SK-N-MC (cell line): ENCODE data around the gene MEIS3.

Experiments used
- DNase-seq: peaks from one replicate; pipeline ENCODE4 v3.0.0-alpha.2; 2011; ENCODE audit warnings: low read depth, low spot score
- H3K27ac ChIP-seq: fragments of 200-600 bp; sonication (generic); 2 replicates; pipeline ENCODE4 v1.5.1; 2016; ENCODE audit warnings: mixed run types
- H3K36me3 ChIP-seq: fragments of 200-600 bp; sonication (generic); 2 replicates; pipeline ENCODE4 v1.6.1; 2017; ENCODE audit warnings: antibody characterized with exemption, low read length, mixed read lengths; ENCODE audit not compliant: insufficient read depth
- H3K4me3 ChIP-seq: fragments of 200-600 bp; sonication (generic); 2 replicates; pipeline ENCODE4 v1.5.1; 2016
- H3K9ac ChIP-seq: fragments of 200-600 bp; sonication (generic); 2 replicates; pipeline ENCODE4 v1.8.0; 2017; ENCODE audit warnings: mixed run types, mixed read lengths; ENCODE audit not compliant: insufficient read length
- H3K9me3 ChIP-seq: fragments of 200-600 bp; sonication (generic); 2 replicates; pipeline ENCODE4 v1.6.1; 2017; ENCODE audit warnings: low read depth, mild to moderate bottlenecking, antibody characterized with exemption, low read length, moderate library complexity, mixed read lengths
- EZH2 ChIP-seq: fragments of 200-600 bp; sonication (generic); IDR thresholded peaks from one replicate; pipeline ENCODE4 v1.6.1; 2017; ENCODE audit warnings: antibody characterized with exemption
- FOXP2 ChIP-seq: optimal IDR thresholded peaks from 2 replicates; pipeline ENCODE3; 2011; ENCODE audit warnings: mild to moderate bottlenecking, moderate library complexity; ENCODE audit not compliant: insufficient read depth; ENCODE audit errors: extremely low read length, control extremely low read depth
- POLR2AphosphoS5 ChIP-seq: IDR thresholded peaks from 2 replicates; pipeline ENCODE4 v1.6.1; 2012; ENCODE audit warnings: mild to moderate bottlenecking, low read depth, low read length, borderline replicate concordance

Gene MEIS3

DNA sequence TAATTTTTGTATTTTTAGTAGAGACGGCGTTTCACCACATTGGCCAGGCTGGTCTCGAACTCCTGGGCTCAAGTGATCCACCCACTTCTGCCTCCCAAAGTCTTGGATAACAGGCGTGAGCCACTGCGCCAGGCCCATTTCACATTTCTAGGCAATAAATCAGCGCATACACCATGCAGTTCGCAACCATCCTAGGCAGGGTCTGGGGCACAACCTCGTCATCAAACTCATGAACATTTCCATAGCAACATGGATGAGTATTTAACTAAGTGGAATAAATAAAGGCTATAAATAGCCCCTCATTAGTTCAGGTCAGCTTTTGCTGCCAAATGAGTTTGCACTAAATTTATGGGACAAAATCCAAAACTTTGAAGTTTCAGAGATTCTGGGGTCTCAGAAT lies 8.2 kb downstream of the MEIS3 start:
- Histone ChIP-seq H3K36me3 (no peaks in the 10 kb centered on the region), H3K4me3 (no peak overlapping the region), H3K9ac (no peak overlapping the region), H3K27ac (no peak overlapping the region), H3K9me3 (no peaks in the 10 kb centered on the region)
- TF ChIP-seq EZH2 (no peak), FOXP2 (no peak), POLR2AphosphoS5 (no peak)
- no peak for DNase-seq

DNA sequence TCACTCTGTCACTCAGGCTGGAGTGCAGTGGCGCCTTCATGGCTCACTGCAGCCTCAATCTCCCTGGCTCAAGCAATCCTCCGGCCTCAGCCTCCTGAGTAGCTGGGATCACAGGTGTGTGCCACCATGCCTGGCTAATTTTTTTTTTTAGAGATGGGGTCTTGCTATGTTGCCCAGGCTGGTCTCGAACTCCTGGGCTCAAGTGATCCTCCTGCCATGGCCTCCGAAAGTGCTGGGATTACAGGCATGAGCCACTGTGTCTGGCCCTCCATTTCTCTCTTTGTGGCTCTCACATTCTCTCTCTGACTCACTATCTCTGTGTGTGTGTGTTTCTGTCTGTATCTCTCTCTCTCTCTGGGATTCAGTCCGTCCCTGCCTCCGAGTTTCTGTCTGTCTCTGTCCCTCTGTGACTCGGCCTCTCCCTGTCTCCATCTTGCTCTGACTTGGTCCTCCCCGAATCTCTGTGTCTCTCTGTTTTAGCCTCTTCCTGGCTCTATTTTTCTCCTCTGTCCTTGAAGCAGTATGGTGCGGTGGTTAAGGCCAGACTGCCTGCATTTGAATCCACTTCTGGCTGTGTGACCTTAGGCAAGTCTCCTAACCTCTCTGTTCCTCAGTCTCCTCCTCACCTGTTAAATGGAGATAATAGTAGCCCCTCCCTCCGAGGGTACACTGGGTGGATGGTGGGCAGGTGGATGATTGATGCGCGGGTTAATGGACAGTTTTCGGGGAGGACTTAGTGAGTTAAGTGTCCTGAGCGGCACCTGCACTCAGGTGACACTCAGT lies 11.0 kb downstream of the MEIS3 start:
- Histone ChIP-seq H3K9ac (no peak overlapping the region), H3K36me3 (no peaks in the 10 kb centered on the region), H3K27ac (no peak overlapping the region), H3K4me3 (no peak overlapping the region), H3K9me3 (no peaks in the 10 kb centered on the region)
- no peak for TF ChIP-seq EZH2
- TF ChIP-seq POLR2AphosphoS5: no peak
- TF ChIP-seq FOXP2: no peak
- DNase-seq: no peak

DNA sequence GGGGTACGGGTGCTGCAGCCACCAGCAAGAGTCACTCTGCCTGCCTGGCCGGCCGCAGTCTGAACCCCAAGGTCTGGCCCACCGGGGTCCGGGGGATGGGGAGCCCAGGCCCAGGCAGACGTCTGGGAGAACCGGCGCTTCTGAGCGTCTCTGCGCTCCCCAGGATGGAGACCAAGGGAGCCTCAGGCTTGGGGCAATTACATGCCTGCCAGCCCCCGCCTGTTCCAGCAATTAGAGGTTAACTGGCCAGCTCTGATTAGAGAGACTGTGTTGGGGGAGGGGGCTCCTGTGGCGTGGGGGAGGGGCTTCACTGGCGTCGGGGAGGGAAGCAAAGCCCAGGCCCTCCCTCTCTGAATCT lies 11.9 kb downstream of the MEIS3 start:
- H3K36me3 ChIP-seq: no peaks in the 10 kb centered on the region
- DNase-seq: no peak
- no peak overlapping the region for H3K4me3 ChIP-seq

DNA sequence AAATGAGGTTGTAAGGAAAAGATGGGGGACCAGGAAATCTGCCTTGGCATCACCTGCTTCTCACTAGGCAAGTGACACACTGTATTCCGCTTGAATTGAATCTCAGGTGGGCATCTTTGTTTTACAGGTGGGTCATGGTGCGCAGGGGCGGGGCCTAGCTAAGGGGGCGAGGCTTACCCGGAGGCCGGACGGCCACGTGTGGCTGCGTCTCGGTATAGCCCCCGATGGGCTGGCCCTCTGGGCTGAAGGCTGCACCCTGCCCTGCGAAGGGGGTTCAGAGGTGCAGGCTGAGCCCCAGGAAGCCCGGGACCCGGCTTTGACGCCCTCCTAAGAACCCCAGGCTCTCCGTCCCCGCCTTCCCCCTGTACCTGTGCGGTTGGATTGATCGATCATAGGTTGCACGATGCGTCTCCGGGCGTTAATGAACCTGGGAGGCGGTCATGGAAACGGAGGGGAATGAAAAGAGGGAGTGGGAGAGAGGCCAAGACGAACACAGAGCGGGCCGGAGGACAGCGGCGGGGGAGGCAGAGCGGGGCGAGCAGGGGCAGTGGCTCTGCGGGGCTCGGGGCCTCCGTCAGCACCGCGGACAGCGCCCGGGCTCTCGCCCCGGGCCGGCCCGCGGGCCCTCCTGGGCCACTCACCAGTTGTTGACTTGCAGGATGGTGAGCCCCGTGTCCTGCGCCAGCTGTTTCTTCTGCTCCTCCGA lies 12.5 kb downstream of the MEIS3 start:
- Histone ChIP-seq H3K27ac (no peak overlapping the region), H3K36me3 (no peaks in the 10 kb centered on the region), H3K9me3 (no peaks in the 10 kb centered on the region), H3K4me3 (no peak overlapping the region), H3K9ac (no peak overlapping the region)
- TF ChIP-seq POLR2AphosphoS5: no peak
- no peak for TF ChIP-seq EZH2
- no peak for TF ChIP-seq FOXP2
- DNase-seq: no peak

More for the DNA sequence above, 11.9 kb downstream of the MEIS3 start:
- H3K9me3 ChIP-seq: no peaks in the 10 kb centered on the region
- no peak overlapping the region for H3K9ac ChIP-seq
- no peak overlapping the region for H3K27ac ChIP-seq
- TF ChIP-seq EZH2: no peak
- TF ChIP-seq FOXP2: no peak
- no peak for TF ChIP-seq POLR2AphosphoS5

DNA sequence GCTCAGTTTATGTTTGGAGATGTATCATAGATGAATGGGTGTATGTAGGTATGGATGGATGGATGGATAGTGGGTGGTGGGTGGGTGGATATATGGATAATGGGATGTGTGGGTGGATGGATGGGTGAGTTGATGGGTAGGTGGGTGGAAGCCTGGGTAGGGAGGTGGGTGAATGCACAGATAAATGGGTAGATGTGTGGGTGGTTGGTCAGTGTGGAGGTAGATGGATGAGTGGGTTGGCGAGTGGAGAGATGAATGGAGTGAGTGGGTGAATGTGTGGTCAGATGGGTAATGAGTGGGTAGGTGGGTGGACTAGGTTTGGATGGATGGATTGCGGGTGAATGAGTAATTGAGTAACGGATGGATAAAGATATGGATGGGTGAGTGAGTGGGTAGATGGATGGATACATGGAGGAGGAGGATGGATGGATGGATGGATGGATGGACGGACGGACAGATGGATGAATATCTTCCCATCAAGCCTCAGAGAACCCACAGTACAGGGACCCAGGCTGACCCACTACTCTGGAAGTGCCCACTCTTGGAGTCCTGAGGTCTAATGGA lies 13.4 kb downstream of the MEIS3 start:
- TF ChIP-seq FOXP2: no peak
- TF ChIP-seq EZH2: no peak
- TF ChIP-seq POLR2AphosphoS5: no peak
- H3K4me3 ChIP-seq: no peak overlapping the region
- no peaks in the 10 kb centered on the region for H3K36me3 ChIP-seq
- DNase-seq: no peak
- no peak overlapping the region for H3K9ac ChIP-seq
- H3K27ac ChIP-seq: no peak overlapping the region
- H3K9me3 ChIP-seq: no peaks in the 10 kb centered on the region

DNA sequence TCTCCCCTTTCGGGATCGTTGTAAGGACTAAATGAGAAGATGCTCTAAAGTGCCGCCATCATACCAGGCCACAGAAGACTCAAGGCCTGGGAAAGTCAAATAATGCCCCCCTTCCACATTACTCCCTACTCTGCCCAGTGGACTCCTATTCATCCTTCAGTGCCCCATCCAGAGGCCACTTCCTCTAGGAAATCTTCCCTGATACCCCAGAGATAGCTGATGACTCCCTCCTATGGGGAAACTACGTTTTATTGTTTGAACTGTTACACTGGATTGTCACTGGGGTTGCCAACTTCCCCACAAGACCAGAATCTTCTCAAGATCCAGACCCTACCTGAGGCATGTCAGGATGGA lies 14.2 kb downstream of the MEIS3 start:
- Histone ChIP-seq H3K36me3 (no peaks in the 10 kb centered on the region), H3K27ac (no peak overlapping the region), H3K9me3 (no peaks in the 10 kb centered on the region), H3K4me3 (no peak overlapping the region), H3K9ac (no peak overlapping the region)
- no peak for DNase-seq
- TF ChIP-seq POLR2AphosphoS5 (no peak), EZH2 (no peak), FOXP2 (no peak)

DNA sequence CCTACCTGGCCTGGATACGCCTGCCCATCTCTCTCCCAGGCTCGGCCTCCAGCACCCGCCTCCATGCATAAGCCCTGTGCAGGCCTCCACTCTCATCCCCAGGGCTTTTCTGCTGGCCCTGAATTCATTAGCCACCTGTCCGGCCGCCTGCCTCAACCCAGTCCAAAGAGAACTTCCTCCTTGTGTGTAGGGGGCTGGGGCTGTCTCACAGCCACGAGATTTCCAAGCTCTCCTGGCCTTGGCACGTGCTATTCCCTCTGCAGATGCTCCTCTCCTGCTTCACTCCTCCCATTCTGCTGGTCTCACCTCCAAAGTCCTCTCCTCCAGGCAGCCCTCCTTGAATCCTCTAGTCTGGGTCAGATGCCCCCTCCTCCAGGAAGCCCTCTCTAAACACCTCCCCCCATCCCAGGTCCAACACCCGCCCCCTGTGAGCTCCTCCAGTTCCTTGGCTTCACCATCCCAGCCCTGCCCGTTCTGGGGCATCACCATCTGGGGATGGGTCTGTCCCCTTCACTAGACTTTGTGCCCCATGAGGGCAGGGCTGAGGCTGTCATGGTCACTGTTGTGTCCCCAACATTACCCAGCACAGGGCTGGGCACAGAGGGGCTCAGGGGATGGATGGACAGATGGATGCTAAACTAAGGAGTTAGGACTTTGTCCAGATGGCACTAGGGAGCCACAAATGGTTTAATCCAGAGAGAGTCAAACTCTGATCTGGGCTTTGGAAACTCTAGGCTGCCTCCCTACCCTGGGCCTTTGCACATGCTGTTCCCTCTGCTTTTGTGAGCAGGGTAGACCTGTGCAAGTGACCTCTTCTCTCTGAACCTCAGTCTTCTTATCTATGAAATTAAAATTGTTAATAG lies 14.8 kb downstream of the MEIS3 start:
- no peak for DNase-seq
- H3K9ac ChIP-seq: no peak overlapping the region
- TF ChIP-seq EZH2: no peak
- no peak for TF ChIP-seq POLR2AphosphoS5
- no peak overlapping the region for H3K4me3 ChIP-seq
- H3K36me3 ChIP-seq: no peaks in the 10 kb centered on the region
- no peaks in the 10 kb centered on the region for H3K9me3 ChIP-seq
- H3K27ac ChIP-seq: no peak overlapping the region

DNA sequence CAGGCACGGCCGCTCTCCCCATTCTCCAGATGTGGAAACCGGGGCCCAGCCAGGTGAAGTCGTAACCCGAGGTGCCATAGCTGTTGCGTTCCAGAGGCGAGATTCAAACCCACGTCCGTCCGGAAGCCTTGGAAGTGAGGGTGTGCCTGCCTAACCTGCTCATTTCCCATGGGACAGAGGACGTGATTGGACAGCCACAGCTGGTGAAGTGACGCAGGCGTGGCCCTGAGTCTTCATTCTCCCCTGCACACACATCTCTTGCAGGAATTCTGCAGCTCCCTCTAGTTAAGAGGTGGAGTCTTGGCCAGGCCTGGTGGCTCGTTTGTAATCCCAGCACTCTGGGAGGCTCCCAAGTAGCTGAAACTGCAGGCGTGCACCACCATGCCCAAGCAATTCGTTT lies 16.8 kb downstream of the MEIS3 start:
- TF ChIP-seq POLR2AphosphoS5 (no peak), EZH2 (no peak), FOXP2 (no peak)
- no peak overlapping the region for H3K4me3 ChIP-seq
- H3K9ac ChIP-seq: no peak overlapping the region
- H3K9me3 ChIP-seq: no peaks in the 10 kb centered on the region
- no peaks in the 10 kb centered on the region for H3K36me3 ChIP-seq
- DNase-seq: no peak
- no peak overlapping the region for H3K27ac ChIP-seq
